Muscle of arm (tissue), 14 donors: ENCODE results near the gene TNK2. TPM values are rescaled to one million over a fixed set of nuclear protein-coding genes. Genes with fewer than 3 reads are reported as not detected.
"Not testable (repeated sequence)": the region's sequence is repeated elsewhere in the genome, so short reads cannot be mapped to it uniquely, and the experiment has no call there.

Experiments used
- DNase-seq: peaks from one replicate; pipeline ENCODE4 v3.0.0-alpha.2; 2013
- long read RNA-seq, 11 donors: transcript quantifications; one replicate each; lab custom pipeline, GENCODE V29; 2026
- polyA plus RNA-seq, 12 donors: library from polyadenylated mRNA; unstranded; fragments of 120-200 nt; gene quantifications; one replicate each; pipeline ENCODE4 v1.2.1, GENCODE V29; 2013; ENCODE audit not compliant: insufficient read length in 12 of 12

TNK2 gene
- 100 to 1,000 TPM in 7 of 12 donors, 10 to 100 TPM in 4, not detected in 1; 59.5 to 151 (median 111) TPM for polyA plus RNA-seq
- long read RNA-seq, donor 1, partial matches to known transcripts, result 0 of 4 reads
- long read RNA-seq, donor 1, other reads (novel, unspliced or antisense), result 0 of 4 reads
- long read RNA-seq, donor 2, transcript TNK2-205 (4 exons, 3,377 nt), result major isoform, 14 of 14 reads
- long read RNA-seq, donor 2, partial matches to known transcripts, result 0 of 14 reads
- long read RNA-seq, donor 2, other reads (novel, unspliced or antisense), result 0 of 14 reads
- long read RNA-seq, donor 3, transcript TNK2-205 (4 exons, 3,377 nt), result major isoform, 6 of 6 reads
- long read RNA-seq, donor 3, partial matches to known transcripts, result 0 of 6 reads
- long read RNA-seq, donor 3, other reads (novel, unspliced or antisense), result 0 of 6 reads
- long read RNA-seq, donor 4, partial matches to known transcripts, result 0 of 4 reads
- long read RNA-seq, donor 4, other reads (novel, unspliced or antisense), result 0 of 4 reads
- long read RNA-seq, donor 5, full-length matches to known transcripts, result 13 of 57 reads
- long read RNA-seq, donor 5, partial matches to known transcripts, result 44 of 57 reads
- long read RNA-seq, donor 5, other reads (novel, unspliced or antisense), result 0 of 57 reads
- long read RNA-seq, donor 6, partial matches to known transcripts, result 19 of 23 reads
- long read RNA-seq, donor 6, other reads (novel, unspliced or antisense), result 0 of 23 reads
- long read RNA-seq, donor 7, transcript TNK2-205 (4 exons, 3,377 nt), result major isoform, 9 of 9 reads
- long read RNA-seq, donor 7, partial matches to known transcripts, result 0 of 9 reads
- long read RNA-seq, donor 7, other reads (novel, unspliced or antisense), result 0 of 9 reads
- long read RNA-seq, donor 8, full-length matches to known transcripts, result 16 of 27 reads
- long read RNA-seq, donor 8, partial matches to known transcripts, result 11 of 27 reads
- long read RNA-seq, donor 8, other reads (novel, unspliced or antisense), result 0 of 27 reads
- long read RNA-seq, donor 9, partial matches to known transcripts, result 0 of 3 reads
- long read RNA-seq, donor 9, other reads (novel, unspliced or antisense), result 0 of 3 reads
- long read RNA-seq, donor 10, transcript TNK2-205 (4 exons, 3,377 nt), result major isoform, 12 of 20 reads
- long read RNA-seq, donor 10, partial matches to known transcripts, result 7 of 20 reads
- long read RNA-seq, donor 10, other reads (novel, unspliced or antisense), result 0 of 20 reads
- long read RNA-seq, donor 11, transcript TNK2-205 (4 exons, 3,377 nt), result major isoform, 7 of 7 reads
- long read RNA-seq, donor 11, partial matches to known transcripts, result 0 of 7 reads
- long read RNA-seq, donor 11, other reads (novel, unspliced or antisense), result 0 of 7 reads

DNA sequence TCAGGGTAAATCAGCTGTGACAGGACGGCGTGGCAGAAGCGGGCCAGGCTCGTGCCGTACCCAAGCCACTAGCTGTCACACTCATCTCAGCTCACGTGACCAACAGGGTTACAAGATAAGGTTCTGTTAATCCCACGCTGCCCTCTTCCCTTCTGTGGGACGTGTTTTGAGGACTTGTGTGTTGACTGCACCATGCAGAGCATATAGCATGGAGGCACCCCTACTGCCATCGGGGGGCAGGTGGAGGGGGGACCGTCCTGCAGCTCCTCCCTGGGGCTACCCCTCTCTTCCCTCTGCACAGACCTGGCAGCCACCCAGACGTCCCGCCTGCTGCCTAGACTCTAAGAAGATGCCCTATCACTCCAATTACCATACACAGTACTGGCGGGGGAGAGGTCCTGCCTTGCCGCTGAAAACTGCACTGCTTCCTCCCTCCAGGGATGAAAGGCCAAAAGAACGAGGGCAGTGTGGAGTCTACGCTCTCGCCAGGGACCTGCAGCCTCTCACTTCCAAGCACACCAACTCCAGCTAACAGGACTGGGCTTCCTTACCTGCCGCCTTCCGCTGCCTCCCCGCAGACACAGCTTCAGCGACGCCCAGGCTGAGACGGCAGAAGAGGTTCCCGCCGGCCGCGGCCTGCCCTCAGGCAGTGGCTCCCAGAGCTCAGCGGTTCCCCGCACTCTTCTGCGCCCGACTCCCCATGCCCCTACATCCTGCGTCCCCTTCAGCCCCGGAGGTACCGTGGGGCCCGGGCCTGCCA, at the start of gene TNK2:
Gene TNK2 (minus strand): TSS at position 618 of the 760 bp plus-strand sequence. CDS start 19,963 bp downstream, outside the sequence.
- DNase-seq, result no peak

DNA sequence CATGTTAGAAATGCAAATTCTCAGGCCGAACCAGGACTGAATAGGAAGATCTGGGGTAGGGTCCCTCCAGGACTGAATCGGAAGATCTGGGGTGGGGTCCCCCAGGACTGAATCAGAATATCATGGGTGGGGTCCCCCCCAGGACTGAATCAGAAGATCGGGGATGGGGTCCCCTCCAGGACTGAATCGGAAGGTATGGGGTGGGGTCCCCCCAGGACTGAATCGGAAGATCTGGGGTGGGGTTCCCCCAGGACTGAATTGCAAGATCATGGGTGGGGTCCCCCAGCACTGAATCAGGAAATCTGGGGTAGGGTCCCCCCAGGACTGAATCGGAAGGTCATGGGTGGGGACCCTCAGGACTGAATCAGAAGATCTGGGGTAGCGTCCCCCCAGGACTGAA, 48.2 kb upstream of the TNK2 start:
- DNase-seq, result no peak

DNA sequence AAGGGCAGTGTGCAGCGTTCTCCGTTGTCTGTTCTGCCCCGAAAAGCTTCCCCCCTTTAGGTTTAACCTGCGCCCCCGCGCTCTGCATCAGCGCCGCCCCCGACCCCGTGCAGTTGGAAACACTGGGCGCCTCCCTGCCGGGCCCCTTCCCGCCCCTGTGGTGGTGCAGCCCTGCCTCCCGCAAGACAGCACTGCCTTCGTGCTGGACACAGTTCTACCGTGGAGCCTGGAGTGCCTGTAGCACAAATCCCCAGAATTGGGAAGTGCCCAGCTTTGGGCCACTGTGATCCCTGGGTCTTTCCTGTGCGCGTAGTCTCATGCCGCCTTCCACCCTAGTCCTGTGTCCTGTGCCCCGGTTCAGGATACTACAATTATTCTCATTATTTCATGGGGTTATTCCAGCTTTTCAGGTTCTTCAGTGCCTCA, 47.1 kb upstream of the TNK2 start:
- DNase-seq, result not testable (repeated sequence)

DNA sequence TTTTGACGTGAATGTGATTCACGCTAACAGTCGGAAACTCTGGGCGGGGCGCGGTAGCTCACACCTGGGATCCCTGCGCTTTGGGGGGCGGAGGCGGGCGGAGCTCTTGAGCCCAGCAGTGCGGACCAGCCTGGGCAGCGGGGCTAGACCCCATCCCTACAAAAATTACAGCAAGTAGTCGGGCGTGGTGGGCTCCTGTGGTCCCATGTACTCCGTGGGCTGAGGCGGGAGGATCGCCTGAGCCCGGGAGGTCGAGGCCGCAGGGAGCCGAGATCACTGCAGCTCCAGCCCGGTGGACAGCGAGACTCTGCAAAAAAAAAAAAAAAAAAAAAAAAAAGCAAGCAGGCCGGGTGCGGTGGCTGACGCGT, 46.4 kb upstream of the TNK2 start:
- not testable (repeated sequence) for DNase-seq

DNA sequence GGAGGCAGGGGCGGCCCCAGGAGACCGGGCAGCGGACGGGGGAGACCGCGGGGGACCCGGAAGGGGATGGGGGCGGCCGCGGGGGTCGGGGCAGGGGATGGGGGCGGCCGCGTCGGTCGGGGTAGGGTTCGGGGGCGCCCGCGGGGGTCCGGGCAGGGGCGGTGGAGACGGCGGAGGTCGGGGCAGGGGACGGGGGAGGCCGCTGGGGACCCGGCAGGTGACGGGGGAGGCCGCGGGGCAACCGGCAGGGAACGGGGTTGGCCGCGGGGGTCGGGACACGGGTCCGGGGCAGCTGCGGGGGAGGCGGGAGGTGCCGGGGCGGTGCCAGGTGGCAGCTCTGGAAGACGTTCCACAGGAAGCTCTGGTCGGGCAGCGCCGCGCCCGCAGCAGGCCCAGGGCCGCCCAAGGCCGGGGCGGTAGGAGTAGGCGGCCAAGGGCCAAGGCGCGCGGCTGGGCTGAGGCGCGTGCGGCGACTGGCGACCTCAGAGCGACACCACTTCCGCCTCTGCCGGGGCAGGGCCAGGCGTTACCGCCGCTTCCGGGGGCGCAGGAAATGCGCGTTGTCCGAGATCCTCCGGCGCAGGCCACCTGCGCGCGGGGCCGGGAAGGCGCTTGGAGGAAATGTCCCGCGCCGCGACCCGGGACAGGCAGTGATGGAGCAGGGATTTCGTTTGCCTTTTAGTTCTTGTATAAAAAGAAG, 45.9 kb upstream of the TNK2 start:
- peak; percentile 51 for DNase-seq

DNA sequence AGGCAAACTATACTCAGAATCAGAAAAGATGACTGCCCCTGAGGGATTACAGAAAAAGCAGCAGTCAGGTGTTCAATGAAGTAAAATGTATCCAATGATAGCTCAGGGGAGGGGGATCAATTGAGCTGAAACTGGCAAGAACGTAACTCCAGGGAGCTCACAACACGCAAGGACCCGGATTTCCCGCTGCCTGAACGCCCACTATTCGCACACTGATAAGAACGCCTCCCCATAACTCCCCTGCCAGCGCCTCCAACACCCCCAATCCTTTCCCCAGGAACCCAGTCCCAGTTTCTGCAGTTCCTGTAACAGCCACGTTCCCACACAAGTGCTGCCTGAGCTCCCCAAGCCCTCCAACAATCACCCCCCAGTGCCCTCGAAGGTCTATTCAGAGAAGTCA, 44.2 kb upstream of the TNK2 start:
- not testable (repeated sequence) for DNase-seq

DNA sequence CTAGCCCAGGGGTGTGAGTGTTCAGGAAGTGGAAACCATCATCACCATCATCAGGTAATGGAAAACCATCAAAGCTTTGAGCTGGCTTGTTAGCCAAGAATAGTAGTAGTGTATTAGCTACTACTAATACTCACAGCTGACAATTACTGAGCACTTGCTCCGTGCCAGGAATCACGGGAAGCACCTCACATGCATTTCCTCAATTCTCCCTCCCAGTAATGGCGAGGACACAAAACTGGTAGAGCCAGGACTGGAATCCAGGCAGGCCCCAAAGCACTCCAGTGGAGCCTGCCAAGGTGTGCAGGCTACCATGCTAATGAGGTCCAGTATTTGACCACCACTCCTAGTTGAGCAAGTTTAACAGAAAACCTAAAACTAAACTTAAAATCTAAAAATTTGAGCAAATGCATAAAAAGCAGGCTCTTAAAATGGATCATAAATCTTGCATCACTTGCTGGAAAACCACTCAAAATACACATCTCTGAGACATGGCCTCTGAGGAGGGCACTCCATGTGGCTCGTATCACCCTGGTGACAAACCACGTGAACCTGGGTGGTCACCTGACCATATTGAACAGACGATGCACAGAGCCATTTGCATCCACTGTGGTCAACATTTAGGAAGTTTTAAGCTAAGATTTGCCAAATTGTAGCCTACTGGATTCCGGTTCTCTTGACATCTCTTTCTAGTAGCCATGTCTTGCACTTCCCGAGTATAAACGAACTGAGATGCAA, 43.3 kb upstream of the TNK2 start:
- not testable (repeated sequence) for DNase-seq

DNA sequence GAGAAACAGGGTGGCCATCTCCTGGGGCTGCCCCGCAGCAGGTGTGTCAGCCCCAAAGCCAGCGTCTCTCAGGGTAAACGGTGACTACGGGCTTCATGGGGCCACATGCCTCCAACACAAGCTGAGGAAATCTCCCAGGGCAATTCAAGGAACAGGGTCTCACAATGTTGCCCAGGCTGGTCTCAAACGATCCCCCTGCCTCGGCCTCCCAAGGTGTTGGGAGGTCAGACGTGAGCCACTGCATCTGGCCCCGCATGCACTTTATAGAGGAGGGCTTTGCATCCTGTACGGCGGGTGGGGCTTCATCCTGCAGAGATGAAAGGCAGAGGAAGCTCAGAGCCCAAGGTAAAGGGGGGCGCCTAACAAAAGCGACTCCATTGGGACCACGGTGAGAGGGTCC, 42.4 kb upstream of the TNK2 start:
- not testable (repeated sequence) for DNase-seq

DNA sequence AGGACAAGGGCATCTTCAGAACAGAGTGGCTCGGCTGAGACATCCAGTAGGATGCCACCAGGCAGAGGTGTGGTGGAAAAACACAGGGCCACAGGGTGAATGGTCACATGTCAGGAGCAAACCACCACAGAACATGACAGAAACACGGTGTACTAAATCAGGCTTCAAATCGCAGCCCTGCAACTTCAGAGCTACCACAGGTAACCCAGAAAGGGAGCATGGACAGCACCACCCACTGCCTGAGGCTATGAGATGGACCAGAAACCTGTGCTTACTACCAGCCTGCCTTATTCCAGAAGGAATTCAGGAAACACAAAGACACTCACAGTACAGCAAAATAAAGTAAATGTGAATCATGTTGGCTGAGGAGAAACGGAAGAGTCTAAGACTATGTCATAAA, 41.8 kb upstream of the TNK2 start:
- not testable (repeated sequence) for DNase-seq

DNA sequence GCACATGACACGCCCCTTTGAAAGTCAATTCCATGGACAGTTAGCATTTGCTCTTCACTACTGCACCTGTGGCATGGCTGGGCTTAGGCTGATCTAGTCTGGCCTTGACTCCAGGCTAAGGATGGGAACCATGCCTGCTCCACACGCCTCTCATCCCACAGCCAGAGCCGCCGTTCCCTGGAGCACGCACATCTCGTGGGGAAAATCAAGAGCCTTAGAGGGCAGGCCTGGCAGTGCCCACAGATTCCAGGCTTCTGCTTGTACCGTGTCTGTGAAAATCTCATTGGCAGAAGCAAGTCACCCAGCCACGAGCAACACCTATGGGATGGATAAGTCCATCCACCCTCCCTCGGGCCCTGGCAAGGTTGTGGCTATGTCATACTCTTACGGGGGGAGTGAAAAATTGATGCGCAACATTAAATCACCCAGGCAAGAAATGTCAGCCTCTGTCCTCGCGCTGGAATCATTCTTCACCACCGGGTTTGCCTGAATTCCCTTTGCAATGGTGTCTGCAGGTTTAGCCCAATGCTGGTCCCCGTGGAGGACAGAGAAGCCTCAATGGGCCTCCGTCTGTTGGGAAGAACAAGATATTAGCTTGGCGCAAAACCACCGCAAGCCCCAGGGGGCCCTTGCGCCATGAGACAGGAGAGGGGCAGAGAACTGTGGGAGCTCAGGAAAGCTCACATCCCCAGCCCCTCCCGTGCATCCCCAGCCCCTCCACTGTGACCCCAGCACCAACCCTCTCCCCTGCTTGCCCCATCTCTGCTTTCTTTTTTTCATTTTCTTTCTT, 38.8 kb upstream of the TNK2 start:
- not testable (repeated sequence) for DNase-seq

DNA sequence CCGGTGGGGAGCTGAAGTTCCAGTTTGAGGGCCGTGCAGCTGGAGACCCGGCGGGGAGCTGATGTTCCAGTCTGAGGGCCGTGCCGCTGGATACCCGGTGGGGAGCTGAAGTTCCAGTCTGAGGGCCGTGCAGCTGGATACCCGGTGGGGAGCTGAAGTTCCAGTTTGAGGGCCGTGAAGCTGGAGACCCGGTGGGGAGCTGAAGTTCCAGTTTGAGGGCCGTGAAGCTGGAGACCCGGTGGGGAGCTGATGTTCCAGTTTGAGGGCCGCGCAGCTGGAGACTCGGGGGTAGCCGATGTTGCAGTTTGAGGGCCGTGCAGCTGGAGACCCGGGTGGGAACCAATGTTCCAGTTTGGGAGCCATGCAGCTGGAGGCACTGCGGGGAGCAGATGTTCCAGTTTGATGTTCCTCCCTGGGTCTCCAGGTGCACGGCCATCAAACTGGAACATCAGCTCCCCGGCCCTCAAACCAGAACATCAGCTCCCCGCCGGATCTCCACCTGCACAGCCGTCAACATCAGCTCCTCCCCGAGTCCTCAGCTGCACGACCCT, 33.0 kb upstream of the TNK2 start:
- not testable (repeated sequence) for DNase-seq

DNA sequence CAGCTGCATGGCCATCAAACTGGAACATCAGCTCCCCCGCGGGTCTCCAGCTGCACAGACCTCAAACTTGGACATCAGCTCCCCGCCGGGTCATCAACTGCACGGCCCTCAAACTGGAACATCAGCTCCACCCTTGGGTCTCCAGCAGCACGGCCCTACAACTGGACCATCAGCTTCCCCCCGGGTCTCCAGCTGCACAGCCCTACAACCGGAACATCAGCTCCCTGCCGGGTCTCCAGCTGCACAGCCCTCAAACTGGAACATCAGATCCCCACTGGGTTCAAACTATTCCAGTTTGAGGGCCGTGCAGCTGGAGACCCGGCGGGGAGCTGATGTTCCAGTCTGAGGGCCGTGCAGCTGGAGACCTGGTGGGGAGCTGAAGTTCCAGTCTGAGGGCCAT, 32.5 kb upstream of the TNK2 start:
- not testable (repeated sequence) for DNase-seq

DNA sequence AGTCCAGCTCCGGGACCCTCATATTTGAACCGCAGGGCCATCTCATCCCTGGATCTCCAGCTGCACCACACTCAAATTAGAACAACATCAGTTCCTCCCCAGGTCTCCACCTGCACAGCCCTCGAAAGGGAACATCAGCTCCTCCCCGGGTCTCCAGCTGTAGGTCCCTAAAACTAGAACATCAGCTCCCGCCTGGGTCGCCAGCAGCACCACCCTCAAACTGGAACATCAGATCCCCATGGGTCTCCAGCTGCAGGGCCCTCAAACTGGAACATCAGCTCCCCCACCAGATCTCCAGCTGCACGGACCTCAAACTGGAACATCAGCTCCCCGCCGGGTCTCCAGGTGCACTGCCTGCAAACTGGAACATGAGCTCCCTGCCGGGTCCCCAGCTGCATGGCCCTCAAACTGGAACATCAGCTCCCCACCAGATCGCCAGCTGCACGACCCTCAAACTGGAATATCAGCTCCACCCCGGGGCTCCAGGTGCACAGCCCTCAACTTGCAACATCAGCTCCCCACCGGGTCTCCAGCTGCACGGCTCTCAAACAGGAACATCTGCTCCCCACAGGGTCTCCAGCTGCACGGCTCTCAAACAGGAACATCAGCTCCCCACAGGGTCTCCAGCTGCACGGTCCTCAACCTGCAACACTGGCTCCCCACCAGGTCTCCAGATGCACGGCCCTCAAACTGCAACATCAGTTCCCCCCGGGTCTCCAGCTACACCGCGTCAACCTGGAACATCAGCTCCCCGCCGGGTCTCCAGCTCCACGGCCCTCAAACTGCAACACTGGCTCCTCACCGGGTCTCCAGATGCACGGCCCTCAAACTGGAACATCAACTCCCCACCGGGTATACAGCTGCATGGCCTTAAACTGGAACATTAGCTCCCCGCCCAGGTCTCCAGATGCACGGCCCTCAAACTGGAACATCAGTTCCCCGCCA, 31.4 kb upstream of the TNK2 start:
- DNase-seq, result not testable (repeated sequence)

DNA sequence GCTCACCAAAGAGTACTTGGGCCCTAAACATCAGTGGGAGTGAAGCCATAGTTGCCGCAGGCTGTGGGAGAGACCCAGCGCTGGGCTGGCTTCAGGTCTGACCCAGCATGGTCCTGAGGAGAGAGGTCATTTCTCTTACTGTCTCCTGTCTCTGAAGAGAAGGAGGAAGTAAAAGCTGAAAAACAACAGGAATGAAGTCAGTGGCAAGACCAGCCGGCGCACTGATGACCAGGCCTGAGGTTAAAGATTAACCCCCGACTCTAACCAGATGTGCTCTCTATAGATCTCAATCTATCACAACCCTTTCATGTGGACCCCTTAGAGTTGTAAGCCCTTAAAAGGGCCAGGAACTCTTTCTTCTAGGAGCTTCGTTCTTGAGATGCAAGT, 24.7 kb upstream of the TNK2 start:
- DNase-seq, result not testable (repeated sequence)

DNA sequence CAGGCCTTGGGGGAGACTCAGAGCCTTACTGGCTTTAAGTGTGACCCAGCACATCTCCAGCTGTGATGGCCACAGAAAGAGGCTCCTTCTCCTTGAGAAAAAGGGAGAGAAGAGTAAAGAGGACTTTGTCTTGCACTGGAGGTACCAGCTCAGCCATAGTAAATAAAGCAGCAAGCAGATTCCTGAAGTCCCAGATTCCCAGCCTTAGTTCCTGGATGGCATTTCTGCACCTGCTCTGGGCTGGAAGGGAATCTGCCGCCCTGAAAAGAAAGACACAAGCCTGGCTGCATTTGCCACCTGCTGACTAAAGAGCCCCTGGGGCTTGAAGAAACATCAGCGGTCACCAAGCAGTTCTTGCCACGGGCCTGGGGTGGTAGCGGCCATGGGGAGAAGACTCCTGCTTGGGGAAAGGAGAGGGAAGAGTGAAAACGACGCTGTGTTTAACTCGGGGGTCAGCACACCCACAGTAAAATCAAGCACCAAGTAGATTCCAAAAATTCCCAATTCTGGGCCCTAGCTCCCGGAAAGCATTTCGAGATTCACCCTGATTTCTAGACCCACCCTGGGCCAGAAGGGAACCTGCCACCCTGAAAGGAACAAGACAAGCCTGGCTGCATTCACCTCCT, 24.2 kb upstream of the TNK2 start:
- DNase-seq, result no peak

DNA sequence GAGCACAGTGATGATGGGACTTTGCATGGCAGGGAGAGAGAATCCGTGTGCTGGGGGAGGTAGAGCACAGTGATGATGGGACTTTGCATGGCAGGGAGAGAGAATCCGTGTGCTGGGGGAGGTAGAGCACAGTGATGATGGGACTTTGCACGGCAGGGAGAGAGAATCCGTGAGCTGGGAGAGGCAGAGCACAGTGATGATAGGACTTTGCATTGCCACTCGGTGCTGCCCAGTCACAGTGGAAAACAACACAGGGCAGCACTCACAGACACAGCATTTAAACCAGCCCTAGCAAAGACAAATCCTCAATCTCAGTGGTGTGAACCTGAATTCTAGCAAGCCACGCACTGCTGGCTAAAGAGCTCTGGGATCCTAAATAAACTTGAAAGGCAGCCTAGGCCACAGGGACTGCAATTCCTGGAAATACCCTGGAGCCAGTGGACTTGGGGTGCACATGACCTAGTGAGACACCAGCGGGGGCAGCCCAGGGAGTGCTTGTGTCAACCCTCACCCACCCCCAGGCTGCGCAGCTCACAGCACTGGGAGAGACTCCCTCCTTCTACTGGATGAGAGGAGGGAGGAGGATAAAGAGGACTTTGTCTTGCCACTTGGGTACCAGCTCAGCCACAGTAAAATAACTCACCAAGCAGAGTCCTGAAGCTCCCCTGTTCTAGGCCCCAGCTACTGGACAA, 23.4 kb upstream of the TNK2 start:
- DNase-seq, result no peak
